Vagina (tissue), 2 donors: Measurements from ENCODE around the gene NAA11. TPM values are rescaled to one million over a fixed set of nuclear protein-coding genes. Genes with fewer than 3 reads are reported as not detected.

Experiments
- DNase-seq, 2 donors: peaks; one replicate each; pipeline ENCODE4 v3.0.0-alpha.2; 2017; ENCODE audit errors: extremely low spot score in 2 of 2
- H3K27ac ChIP-seq: fragments of 200-600 bp; sonication (generic); one replicate; pipeline ENCODE4 v1.5.1; 2019
- H3K27me3 ChIP-seq: fragments of 200-600 bp; sonication (generic); one replicate; pipeline ENCODE4 v1.5.1; 2019
- H3K36me3 ChIP-seq, 2 donors: fragments of 200-600 bp; sonication (generic); one replicate each; pipeline ENCODE4 v1.5.1; 2017 to 2019
- H3K4me1 ChIP-seq: fragments of 200-600 bp; sonication (generic); one replicate; pipeline ENCODE4 v1.5.1; 2019
- H3K4me3 ChIP-seq, 2 donors: fragments of 200-600 bp; sonication (generic); 1 replicate in 1 of 2; 2 replicates in 1 of 2; pipeline ENCODE4 v1.5.1; 2016 to 2019
- H3K9me3 ChIP-seq: fragments of 200-600 bp; sonication (generic); one replicate; pipeline ENCODE4 v1.5.1; 2019
- POLR2A ChIP-seq, 2 donors: fragments of 450-650 bp; IDR thresholded peaks; one replicate each; pipeline ENCODE4 v1.6.1; 2017; ENCODE audit warnings: antibody characterized with exemption in 2 of 2, mild to moderate bottlenecking in 2 of 2, moderate library complexity in 2 of 2
- POLR2AphosphoS5 ChIP-seq, 2 donors: sonication (generic); formaldehyde crosslinking; IDR thresholded peaks; one replicate each; pipeline ENCODE4 v1.9.0; 2017; ENCODE audit warnings: antibody characterized with exemption in 2 of 2, mild to moderate bottlenecking in 2 of 2, low read depth in 1 of 2; ENCODE audit not compliant: insufficient read depth in 1 of 2
- intact Hi-C: fragments of 100-400 bp; cut with DNase I; formaldehyde crosslinking; loops from one replicate; pipeline ENCODE4 v1.15.1; 2023
- total RNA-seq: library from RNA; depleted of rRNA; stranded (reverse); fragments of >200 nt; gene quantifications from one replicate; pipeline ENCODE4 v1.2.3, GENCODE V29; 2016
- TF ChIP-seq, protein P1 (sequence below), 3 experiments: fragments of 450-650 bp in 2 of 3; fragments of 200-600 bp in 1 of 3; sonication (generic) in 1 of 3; IDR thresholded peaks; one replicate each; pipeline ENCODE4 v1.5.1; 2017 to 2019; ENCODE audit warnings: antibody characterized with exemption in 3 of 3, mild to moderate bottlenecking in 2 of 3, moderate library complexity in 2 of 3

NAA11 gene
- not detected for total RNA-seq

- no peak within 1 kb of the TSS for H3K4me3 ChIP-seq
- H3K4me1 ChIP-seq = peaks cover 4% of the 10 kb centered on the region
- no peak for DNase-seq
- intact Hi-C loops = no loop called here
- H3K27me3 ChIP-seq = no peaks in the 10 kb centered on the region
- H3K36me3 ChIP-seq = no peaks in the 10 kb centered on the region
- H3K27ac ChIP-seq = no peak within 1 kb of the TSS
- TF ChIP-seq, protein P1, sequence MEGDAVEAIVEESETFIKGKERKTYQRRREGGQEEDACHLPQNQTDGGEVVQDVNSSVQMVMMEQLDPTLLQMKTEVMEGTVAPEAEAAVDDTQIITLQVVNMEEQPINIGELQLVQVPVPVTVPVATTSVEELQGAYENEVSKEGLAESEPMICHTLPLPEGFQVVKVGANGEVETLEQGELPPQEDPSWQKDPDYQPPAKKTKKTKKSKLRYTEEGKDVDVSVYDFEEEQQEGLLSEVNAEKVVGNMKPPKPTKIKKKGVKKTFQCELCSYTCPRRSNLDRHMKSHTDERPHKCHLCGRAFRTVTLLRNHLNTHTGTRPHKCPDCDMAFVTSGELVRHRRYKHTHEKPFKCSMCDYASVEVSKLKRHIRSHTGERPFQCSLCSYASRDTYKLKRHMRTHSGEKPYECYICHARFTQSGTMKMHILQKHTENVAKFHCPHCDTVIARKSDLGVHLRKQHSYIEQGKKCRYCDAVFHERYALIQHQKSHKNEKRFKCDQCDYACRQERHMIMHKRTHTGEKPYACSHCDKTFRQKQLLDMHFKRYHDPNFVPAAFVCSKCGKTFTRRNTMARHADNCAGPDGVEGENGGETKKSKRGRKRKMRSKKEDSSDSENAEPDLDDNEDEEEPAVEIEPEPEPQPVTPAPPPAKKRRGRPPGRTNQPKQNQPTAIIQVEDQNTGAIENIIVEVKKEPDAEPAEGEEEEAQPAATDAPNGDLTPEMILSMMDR (IDR thresholded peaks at IDR 0.05) = no peak
- no peak for TF ChIP-seq POLR2AphosphoS5 (IDR thresholded peaks at IDR 0.05; ENCODE audit: insufficient read depth in 1 of 2, low read depth in 1 of 2)
- no peak for TF ChIP-seq POLR2A (IDR thresholded peaks at IDR 0.05)
- no peaks in the 10 kb centered on the region for H3K9me3 ChIP-seq
Measured at GRCh38 chr4:79325864-79326328, at the start of gene NAA11. Gene NAA11 (minus strand): TSS chr4:79326061. CDS start chr4:79325877, 184 bp downstream.

- Histone ChIP-seq H3K4me3 (no peak overlapping the region), H3K36me3 (no peaks in the 10 kb centered on the region), H3K4me1 (no peaks in the 10 kb centered on the region), H3K27me3 (no peaks in the 10 kb centered on the region), H3K9me3 (no peaks in the 10 kb centered on the region), H3K27ac (no peak overlapping the region)
- DNase-seq = no peak
- intact Hi-C loops = no loop called here
- TF ChIP-seq POLR2A (IDR thresholded peaks at IDR 0.05) = no peak
- TF ChIP-seq, protein P1 (IDR thresholded peaks at IDR 0.05) = no peak
- no peak for TF ChIP-seq POLR2AphosphoS5 (IDR thresholded peaks at IDR 0.05; ENCODE audit: insufficient read depth in 1 of 2, low read depth in 1 of 2)
Measured at GRCh38 chr4:79370026-79370425, 44.2 kb upstream of the NAA11 start.

- DNase-seq = no peak
- no peaks in the 10 kb centered on the region for H3K4me1 ChIP-seq
- no peaks in the 10 kb centered on the region for H3K27me3 ChIP-seq
- H3K36me3 ChIP-seq = no peaks in the 10 kb centered on the region
- H3K9me3 ChIP-seq = no peaks in the 10 kb centered on the region
- TF ChIP-seq POLR2A (IDR thresholded peaks at IDR 0.05) = no peak
- TF ChIP-seq POLR2AphosphoS5 (IDR thresholded peaks at IDR 0.05; ENCODE audit: insufficient read depth in 1 of 2, low read depth in 1 of 2) = no peak
- TF ChIP-seq, protein P1 (IDR thresholded peaks at IDR 0.05) = no peak
- H3K4me3 ChIP-seq = no peak overlapping the region
- intact Hi-C loops = no loop called here
- H3K27ac ChIP-seq = no peak overlapping the region
Measured at GRCh38 chr4:79367096-79367495, 41.2 kb upstream of the NAA11 start.

GRCh38 chr4:79366422-79366821, 40.6 kb upstream of the NAA11 start:
- Histone ChIP-seq H3K4me3 (no peak overlapping the region), H3K4me1 (no peaks in the 10 kb centered on the region), H3K27me3 (no peaks in the 10 kb centered on the region), H3K36me3 (no peaks in the 10 kb centered on the region), H3K27ac (no peak overlapping the region), H3K9me3 (no peaks in the 10 kb centered on the region)
- DNase-seq = no peak
- TF ChIP-seq POLR2A (IDR thresholded peaks at IDR 0.05) = no peak
- no peak for TF ChIP-seq POLR2AphosphoS5 (IDR thresholded peaks at IDR 0.05; ENCODE audit: insufficient read depth in 1 of 2, low read depth in 1 of 2)
- TF ChIP-seq, protein P1 (IDR thresholded peaks at IDR 0.05) = no peak
- intact Hi-C loops = no loop called here

DNA sequence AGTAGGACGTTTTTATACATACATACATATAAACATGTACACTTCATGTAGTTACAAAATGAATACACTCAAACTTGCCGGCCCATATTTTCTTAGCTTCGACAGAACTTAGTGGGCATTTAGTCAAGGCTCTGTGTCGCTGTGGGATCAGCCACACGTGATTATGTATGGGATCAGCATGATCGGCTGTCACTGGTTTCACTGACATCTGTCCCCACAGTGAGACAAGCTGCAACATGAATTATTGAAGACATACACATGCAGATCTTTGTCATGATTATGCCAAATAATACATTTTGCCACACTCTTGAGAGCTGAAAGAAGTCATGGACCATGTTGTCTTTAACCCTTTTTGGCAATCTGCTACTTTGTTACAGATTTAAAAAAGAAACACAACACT, 38.2 kb upstream of the NAA11 start:
- no peak for DNase-seq
- intact Hi-C loops = no loop called here

More for the DNA sequence above, 38.2 kb upstream of the NAA11 start:
- Histone ChIP-seq H3K27me3 (no peaks in the 10 kb centered on the region), H3K27ac (no peak overlapping the region), H3K4me3 (no peak overlapping the region), H3K9me3 (no peaks in the 10 kb centered on the region), H3K36me3 (no peaks in the 10 kb centered on the region), H3K4me1 (no peaks in the 10 kb centered on the region)
- TF ChIP-seq, protein P1 (IDR thresholded peaks at IDR 0.05) = no peak
- no peak for TF ChIP-seq POLR2AphosphoS5 (IDR thresholded peaks at IDR 0.05; ENCODE audit: insufficient read depth in 1 of 2, low read depth in 1 of 2)
- TF ChIP-seq POLR2A (IDR thresholded peaks at IDR 0.05) = no peak
